Type B pancreatic cell (in vitro differentiated cells): ENCODE data around the gene JAG2. TPM values are rescaled to one million over a fixed set of nuclear protein-coding genes. Genes with fewer than 3 reads are reported as not detected.

Experiments
- DNase-seq: peaks from one replicate; pipeline ENCODE4 v3.0.0; 2021; ENCODE audit warnings: mixed read lengths; ENCODE audit not compliant: unreplicated experiment; ENCODE audit errors: extremely low spot score
- H3K27ac Mint-ChIP-seq: 2 replicates; pipeline ENCODE4 v1.8.0; 2021; ENCODE audit warnings: mild to moderate bottlenecking, mixed read lengths
- H3K27me3 Mint-ChIP-seq: 2 replicates; pipeline ENCODE4 v1.8.0; 2021; ENCODE audit warnings: mixed read lengths
- H3K36me3 Mint-ChIP-seq: 2 replicates; pipeline ENCODE4 v1.8.0; 2021; ENCODE audit warnings: mixed read lengths
- H3K4me1 Mint-ChIP-seq: one replicate; pipeline ENCODE4 v1.8.0; 2021; ENCODE audit warnings: mixed read lengths; ENCODE audit not compliant: unreplicated experiment
- H3K4me3 Mint-ChIP-seq: 2 replicates; pipeline ENCODE4 v1.8.0; 2021; ENCODE audit warnings: mild to moderate bottlenecking, mixed read lengths
- H3K9me3 Mint-ChIP-seq: 2 replicates; pipeline ENCODE4 v1.8.0; 2021; ENCODE audit warnings: mixed read lengths
- total RNA-seq: library from RNA; stranded (reverse); gene quantifications from 2 replicates; pipeline ENCODE4 v1.2.1, GENCODE V29; 2021; ENCODE audit warnings: low replicate concordance
- TF ChIP-seq, protein P1 (sequence below): fragments of 200-600 bp; sonication (generic); conservative IDR thresholded peaks from 2 replicates; pipeline ENCODE4 v1.5.0; 2021; ENCODE audit warnings: antibody characterized with exemption, mild to moderate bottlenecking

Gene JAG2
- total RNA-seq, 1 donor from 2014 or later: 16.5 TPM

DNA sequence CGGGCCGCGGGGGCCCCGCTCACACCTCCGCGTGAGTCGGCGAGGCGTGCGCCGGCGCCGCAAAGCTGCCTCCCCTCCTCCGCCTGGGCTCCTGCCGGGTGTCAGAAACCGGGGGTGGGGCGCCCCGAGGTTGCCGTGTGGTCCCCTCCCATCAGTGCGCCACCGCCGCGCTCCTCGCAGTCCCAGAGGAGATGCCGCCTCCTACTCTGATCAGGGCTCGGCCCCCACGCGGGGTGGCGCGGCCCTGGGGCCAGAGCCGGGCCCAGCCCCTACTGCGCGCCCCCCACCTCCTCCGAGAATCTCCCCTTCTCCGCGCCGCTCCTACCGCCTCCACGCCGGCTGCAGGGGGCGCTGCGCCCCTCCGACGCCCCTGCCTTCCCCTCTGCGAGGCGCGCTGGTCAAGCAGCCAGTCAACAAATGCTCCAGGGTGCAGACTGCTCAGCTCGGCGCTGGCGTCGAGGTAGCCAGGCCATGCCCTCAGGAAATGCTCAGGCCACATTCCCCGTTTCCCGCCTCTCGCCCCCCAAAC is 467 bp upstream of the JAG2 start:
- no peaks in the 10 kb centered on the region for H3K36me3 Mint-ChIP-seq
- TF ChIP-seq, protein P1, sequence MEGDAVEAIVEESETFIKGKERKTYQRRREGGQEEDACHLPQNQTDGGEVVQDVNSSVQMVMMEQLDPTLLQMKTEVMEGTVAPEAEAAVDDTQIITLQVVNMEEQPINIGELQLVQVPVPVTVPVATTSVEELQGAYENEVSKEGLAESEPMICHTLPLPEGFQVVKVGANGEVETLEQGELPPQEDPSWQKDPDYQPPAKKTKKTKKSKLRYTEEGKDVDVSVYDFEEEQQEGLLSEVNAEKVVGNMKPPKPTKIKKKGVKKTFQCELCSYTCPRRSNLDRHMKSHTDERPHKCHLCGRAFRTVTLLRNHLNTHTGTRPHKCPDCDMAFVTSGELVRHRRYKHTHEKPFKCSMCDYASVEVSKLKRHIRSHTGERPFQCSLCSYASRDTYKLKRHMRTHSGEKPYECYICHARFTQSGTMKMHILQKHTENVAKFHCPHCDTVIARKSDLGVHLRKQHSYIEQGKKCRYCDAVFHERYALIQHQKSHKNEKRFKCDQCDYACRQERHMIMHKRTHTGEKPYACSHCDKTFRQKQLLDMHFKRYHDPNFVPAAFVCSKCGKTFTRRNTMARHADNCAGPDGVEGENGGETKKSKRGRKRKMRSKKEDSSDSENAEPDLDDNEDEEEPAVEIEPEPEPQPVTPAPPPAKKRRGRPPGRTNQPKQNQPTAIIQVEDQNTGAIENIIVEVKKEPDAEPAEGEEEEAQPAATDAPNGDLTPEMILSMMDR: peak; percentile 76
- peak overlapping the region; percentile 55 for H3K27ac Mint-ChIP-seq
- H3K4me3 Mint-ChIP-seq: peak overlapping the region; percentile 77
- no peaks in the 10 kb centered on the region for H3K9me3 Mint-ChIP-seq
- H3K27me3 Mint-ChIP-seq: peaks cover 19% of the 10 kb centered on the region
- no peak for DNase-seq
- no peaks in the 10 kb centered on the region for H3K4me1 Mint-ChIP-seq

DNA sequence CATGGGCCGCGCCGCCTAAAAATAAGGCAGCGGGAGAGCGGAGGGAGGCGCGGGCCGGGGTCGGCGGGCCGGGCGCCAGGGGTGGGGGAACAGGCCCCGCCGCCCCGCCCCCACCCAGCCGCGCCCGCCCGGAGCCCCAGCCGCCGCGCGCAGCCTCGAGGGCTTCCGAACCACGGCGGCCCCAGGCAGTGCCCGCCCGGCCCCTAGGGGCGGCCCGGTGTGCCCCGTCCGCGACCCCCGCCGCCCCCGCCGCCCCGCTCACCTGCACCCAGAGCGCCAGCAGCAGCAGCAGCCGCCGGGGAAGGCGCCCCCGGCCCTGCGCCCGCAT is 519 bp downstream of the JAG2 start:
- peaks cover 19% of the 10 kb centered on the region for H3K27me3 Mint-ChIP-seq
- H3K4me1 Mint-ChIP-seq: no peaks in the 10 kb centered on the region
- no peak overlapping the region for H3K27ac Mint-ChIP-seq
- TF ChIP-seq, protein P1: no peak
- H3K4me3 Mint-ChIP-seq: peak overlapping the region; percentile 73
- H3K36me3 Mint-ChIP-seq: no peaks in the 10 kb centered on the region
- DNase-seq: no peak
- no peaks in the 10 kb centered on the region for H3K9me3 Mint-ChIP-seq

DNA sequence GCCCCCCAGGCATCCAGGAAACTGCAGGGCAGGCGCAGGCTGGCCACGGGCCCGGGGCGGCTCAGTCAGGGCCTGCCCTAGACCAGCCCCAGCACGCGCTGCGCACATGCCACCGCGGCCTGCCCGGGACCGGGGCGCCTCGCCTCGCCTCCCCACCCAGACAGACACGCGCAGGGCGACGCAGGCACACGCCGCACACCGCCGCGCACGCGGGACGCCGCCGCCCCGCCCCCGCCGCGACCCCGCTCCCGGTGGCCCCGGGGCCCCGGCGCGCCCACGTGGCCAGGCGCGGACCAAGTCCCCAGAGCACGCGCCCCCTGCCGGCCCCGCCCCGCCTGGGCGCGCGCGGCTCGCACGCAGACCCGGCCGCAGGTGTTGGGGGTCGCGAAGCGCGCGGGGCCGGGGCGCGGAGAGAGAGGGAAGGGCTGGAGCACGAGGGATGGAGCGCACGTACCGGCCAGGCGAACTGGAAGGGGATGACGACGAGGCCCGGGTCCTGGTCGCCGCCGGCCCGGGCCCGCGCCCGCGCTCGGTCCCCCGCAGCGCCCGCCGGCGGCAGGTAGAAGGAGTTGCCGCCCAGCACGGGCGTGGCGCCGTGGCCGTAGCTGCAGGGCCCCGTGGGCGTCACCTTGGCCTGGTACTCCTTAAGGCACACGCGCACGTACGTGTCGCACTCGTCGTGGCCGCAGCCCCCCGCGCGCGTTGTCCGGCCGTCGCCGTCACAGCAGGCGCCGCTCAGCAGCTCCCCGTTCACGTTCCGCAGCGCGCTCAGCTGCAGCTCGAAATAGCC is 1.1 kb downstream of the JAG2 start:
- Mint-ChIP-seq H3K4me3 (peak overlapping the region; percentile 73), H3K27ac (no peak overlapping the region), H3K4me1 (no peaks in the 10 kb centered on the region), H3K36me3 (no peaks in the 10 kb centered on the region), H3K9me3 (no peaks in the 10 kb centered on the region), H3K27me3 (peaks cover 19% of the 10 kb centered on the region)
- TF ChIP-seq, protein P1: peak; percentile 61
- DNase-seq: no peak

GRCh38 chr14:105166571-105167302 is 1.8 kb downstream of the JAG2 start:
- no peaks in the 10 kb centered on the region for H3K9me3 Mint-ChIP-seq
- DNase-seq: no peak
- peak overlapping the region; percentile 61 for H3K4me3 Mint-ChIP-seq
- no peaks in the 10 kb centered on the region for H3K36me3 Mint-ChIP-seq
- peaks cover 19% of the 10 kb centered on the region for H3K27me3 Mint-ChIP-seq
- H3K27ac Mint-ChIP-seq: no peak overlapping the region
- H3K4me1 Mint-ChIP-seq: no peaks in the 10 kb centered on the region
- TF ChIP-seq, protein P1: no peak

GRCh38 chr14:105165761-105166485 is 2.7 kb downstream of the JAG2 start:
- Mint-ChIP-seq H3K4me3 (peak overlapping the region; percentile 61), H3K27ac (no peak overlapping the region), H3K36me3 (no peaks in the 10 kb centered on the region), H3K9me3 (no peaks in the 10 kb centered on the region), H3K4me1 (no peaks in the 10 kb centered on the region), H3K27me3 (peaks cover 19% of the 10 kb centered on the region)
- TF ChIP-seq, protein P1: no peak
- DNase-seq: no peak
